Activated CD8-positive, alpha-beta memory T cell treated with anti-CD3 and anti-CD28 coated beads, Interleukin-2, amount 50 U/mL, for 4 hours (primary cell): ENCODE measurements around the gene HBB.

Experiments used
- DNase-seq: peaks from one replicate; pipeline ENCODE4 v3.0.0-alpha.2; 2020

The HBB gene

GRCh38 chr11:5246772-5247471 lies 20.1 kb upstream of the HBB start:
- DNase-seq, result no peak

- DNase-seq, result no peak
These were observed 18.3 kb upstream of the HBB start for GRCh38 chr11:5245155-5245554.

- no peak for DNase-seq
These were observed 16.9 kb upstream of the HBB start for GRCh38 chr11:5243816-5244180.

GRCh38 chr11:5242933-5243815 lies 16.3 kb upstream of the HBB start:
- no peak for DNase-seq

GRCh38 chr11:5242208-5242607 lies 15.3 kb upstream of the HBB start:
- DNase-seq, result no peak

DNA sequence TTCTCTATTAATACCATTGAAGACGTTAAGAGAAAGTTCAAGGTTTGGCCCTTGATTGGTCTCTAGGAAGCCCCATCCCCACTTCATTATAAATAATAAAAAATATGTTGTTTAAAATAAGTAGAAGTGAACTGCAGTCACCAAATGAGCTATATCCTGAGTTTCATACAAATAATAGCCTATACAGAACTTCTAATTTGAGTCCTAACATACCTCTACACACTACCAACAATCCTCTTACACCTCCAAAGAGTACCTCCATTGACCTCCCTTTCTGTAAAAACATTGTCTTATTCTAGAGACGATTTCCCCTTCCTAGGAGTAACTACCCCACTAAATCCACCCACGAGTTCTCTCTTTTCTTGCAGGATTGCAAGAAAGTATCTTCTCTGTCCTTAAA lies 14.6 kb upstream of the HBB start:
- no peak for DNase-seq

- no peak for DNase-seq
These were observed 13.6 kb upstream of the HBB start for GRCh38 chr11:5240458-5240857.

- DNase-seq, result no peak
These were observed 13.2 kb upstream of the HBB start for GRCh38 chr11:5240056-5240455.

GRCh38 chr11:5239046-5239445 lies 12.2 kb upstream of the HBB start:
- DNase-seq, result no peak

- DNase-seq, result no peak
These were observed 11.6 kb upstream of the HBB start for GRCh38 chr11:5238486-5238885.

GRCh38 chr11:5237420-5237819 lies 10.5 kb upstream of the HBB start:
- no peak for DNase-seq

GRCh38 chr11:5235364-5236095 lies 8.7 kb upstream of the HBB start:
- no peak for DNase-seq

GRCh38 chr11:5234381-5234834 lies 7.5 kb upstream of the HBB start, which contains the start of gene HBD:
Gene HBD (minus strand): TSS chr11:5234483. CDS start chr11:5234433, 50 bp downstream.
- no peak for DNase-seq

- DNase-seq, result no peak
These were observed 6.4 kb upstream of the HBB start for GRCh38 chr11:5233307-5233706.

GRCh38 chr11:5232821-5233220 lies 6.0 kb upstream of the HBB start:
- no peak for DNase-seq

DNA sequence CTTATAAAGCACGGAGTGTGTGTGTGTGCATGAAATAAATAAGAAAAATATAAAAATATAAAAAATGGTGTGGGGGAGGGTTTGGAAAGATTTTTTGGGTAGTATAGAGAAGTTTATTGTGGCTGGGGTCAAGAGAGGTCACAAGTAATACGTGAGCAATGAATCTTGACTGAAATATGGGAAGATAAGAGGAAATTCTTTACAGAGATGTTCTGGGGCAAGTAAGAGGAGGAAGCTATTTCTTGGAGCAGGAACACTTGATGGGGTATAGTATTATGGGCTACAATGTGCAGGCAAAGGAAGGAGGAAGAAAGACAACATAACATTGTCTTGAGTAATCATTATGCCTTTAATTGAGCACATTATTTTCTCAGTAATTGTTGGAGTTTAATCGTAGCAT lies 5.3 kb upstream of the HBB start:
- DNase-seq, result no peak

DNA sequence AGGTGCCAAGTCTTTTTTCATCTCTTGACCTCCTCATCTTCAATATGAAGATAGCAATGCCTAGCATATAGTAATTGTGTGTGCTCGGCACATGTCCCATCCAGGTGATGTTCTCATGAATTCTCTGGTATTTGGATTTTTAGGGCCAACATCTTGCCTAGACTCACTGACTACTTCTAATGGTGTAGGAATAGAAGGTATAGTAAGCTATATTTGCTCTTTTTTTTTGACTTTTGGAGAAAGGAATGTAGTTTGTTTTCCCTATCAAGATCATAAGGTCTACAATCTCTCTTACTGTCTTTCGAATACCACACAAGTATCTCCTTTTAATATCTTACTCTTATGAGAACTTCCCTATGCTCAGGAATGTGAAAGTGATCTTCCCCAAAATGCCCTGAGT lies 4.2 kb upstream of the HBB start:
- DNase-seq, result no peak

DNA sequence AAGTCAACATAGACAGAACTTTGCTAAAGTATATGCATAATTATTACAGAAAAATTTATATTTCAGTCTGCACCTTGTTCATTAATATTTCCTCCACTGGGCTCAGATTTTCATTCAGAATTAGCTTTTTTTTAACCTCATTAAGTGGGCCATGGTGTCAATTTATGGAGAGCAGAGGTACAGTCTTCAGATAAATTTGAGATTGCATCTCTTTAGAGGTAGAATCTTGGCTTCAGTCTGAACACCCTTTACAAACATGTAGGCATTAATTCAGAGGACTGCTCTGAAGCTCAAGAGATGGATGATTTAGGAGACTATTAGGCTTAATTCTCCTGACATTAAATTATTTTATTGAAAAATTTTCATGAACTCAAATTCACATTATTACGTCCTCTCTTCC lies 3.4 kb upstream of the HBB start:
- no peak for DNase-seq

DNA sequence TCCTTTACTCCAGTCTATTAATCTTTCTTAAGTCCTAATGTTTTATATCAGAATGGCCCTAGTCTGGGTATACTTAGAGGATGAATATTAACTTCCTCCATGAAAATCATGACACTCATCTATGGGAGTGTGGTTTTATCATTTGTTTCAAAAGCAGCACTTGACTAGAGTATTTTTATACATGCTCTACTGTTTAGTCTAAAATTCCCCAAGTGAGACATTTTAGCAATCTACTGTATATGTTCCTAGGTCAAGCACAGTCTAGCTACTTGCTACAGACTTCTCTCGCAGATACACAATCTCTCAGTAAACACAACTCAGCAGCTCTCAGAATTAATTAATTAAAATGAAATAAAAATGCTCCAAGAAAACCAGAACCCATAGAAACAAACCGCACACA lies 2.9 kb upstream of the HBB start:
- DNase-seq, result no peak

GRCh38 chr11:5229356-5229755 lies 2.5 kb upstream of the HBB start:
- DNase-seq, result no peak

GRCh38 chr11:5228124-5228523 lies 1.3 kb upstream of the HBB start:
- no peak for DNase-seq

GRCh38 chr11:5227681-5228080 lies 810 bp upstream of the HBB start:
- DNase-seq, result no peak

GRCh38 chr11:5225480-5225871 lies 1.4 kb downstream of the HBB start:
- no peak for DNase-seq
